ENCODE data around the gene GLI1. TPM values are rescaled to one million over a fixed set of nuclear protein-coding genes. Genes with fewer than 3 reads are reported as not detected.
A peak's percentile ranks its signal among the peaks of the same experiment; 100 is the strongest.

GLI1 gene
- total and polyA plus RNA-seq, 2 of the 13 experiments (the other 11 are each of a cell fraction or from before 2014, with no cell fraction given): 0.09 to 0.20 TPM

- 0 out of 2 replicates have a peak, but pooled peaks have one; percentile 58 for TF ChIP-seq ZNF761 (CRISPR knock-in tag; conservative IDR thresholded peaks at IDR 0.05)
- TF ChIP-seq ZNF33B (CRISPR knock-in tag; IDR thresholded peaks at IDR 0.05): peak; percentile 28; the same call in 1 of the 2 replicates
- peak; percentile 23; the same call in 1 of the 2 replicates for TF ChIP-seq ZNF12 (CRISPR knock-in tag; IDR thresholded peaks at IDR 0.05)
- TF ChIP-seq ZNF891 (CRISPR knock-in tag; IDR thresholded peaks at IDR 0.05): peak; percentile 69; the same call in 1 of the 2 replicates
- peak; percentile 52; the same call in 1 of the 2 replicates for TF ChIP-seq ZFYVE20 (CRISPR knock-in tag; IDR thresholded peaks at IDR 0.05; ENCODE audit: borderline replicate concordance, low read depth)
- peak; percentile 42 for TF ChIP-seq MNT (IDR thresholded peaks at IDR 0.05)
- TF ChIP-seq, protein P1, sequence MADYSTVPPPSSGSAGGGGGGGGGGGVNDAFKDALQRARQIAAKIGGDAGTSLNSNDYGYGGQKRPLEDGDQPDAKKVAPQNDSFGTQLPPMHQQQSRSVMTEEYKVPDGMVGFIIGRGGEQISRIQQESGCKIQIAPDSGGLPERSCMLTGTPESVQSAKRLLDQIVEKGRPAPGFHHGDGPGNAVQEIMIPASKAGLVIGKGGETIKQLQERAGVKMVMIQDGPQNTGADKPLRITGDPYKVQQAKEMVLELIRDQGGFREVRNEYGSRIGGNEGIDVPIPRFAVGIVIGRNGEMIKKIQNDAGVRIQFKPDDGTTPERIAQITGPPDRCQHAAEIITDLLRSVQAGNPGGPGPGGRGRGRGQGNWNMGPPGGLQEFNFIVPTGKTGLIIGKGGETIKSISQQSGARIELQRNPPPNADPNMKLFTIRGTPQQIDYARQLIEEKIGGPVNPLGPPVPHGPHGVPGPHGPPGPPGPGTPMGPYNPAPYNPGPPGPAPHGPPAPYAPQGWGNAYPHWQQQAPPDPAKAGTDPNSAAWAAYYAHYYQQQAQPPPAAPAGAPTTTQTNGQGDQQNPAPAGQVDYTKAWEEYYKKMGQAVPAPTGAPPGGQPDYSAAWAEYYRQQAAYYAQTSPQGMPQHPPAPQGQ (CRISPR knock-in tag; IDR thresholded peaks at IDR 0.05; ENCODE audit: borderline replicate concordance): no peak
- TF ChIP-seq ZSCAN12 (CRISPR knock-in tag; IDR thresholded peaks at IDR 0.05): 0 out of 2 replicates have a peak, but pooled peaks have one; percentile 56
- TF ChIP-seq ZFP41 (CRISPR knock-in tag; IDR thresholded peaks at IDR 0.05; ENCODE audit: borderline replicate concordance): peak; percentile 72; the same call in 1 of the 2 replicates
- TF ChIP-seq ZNF747 (CRISPR knock-in tag; IDR thresholded peaks at IDR 0.05; ENCODE audit: borderline replicate concordance): 0 out of 2 replicates have a peak, but pooled peaks have one; percentile 32
- TF ChIP-seq STAG1 (CRISPR knock-in tag; IDR thresholded peaks at IDR 0.05): 0 out of 2 replicates have a peak, but pooled peaks have one; percentile 11
- TF ChIP-seq RCOR2 (CRISPR knock-in tag; IDR thresholded peaks at IDR 0.05): no peak
- TF ChIP-seq, protein P2, sequence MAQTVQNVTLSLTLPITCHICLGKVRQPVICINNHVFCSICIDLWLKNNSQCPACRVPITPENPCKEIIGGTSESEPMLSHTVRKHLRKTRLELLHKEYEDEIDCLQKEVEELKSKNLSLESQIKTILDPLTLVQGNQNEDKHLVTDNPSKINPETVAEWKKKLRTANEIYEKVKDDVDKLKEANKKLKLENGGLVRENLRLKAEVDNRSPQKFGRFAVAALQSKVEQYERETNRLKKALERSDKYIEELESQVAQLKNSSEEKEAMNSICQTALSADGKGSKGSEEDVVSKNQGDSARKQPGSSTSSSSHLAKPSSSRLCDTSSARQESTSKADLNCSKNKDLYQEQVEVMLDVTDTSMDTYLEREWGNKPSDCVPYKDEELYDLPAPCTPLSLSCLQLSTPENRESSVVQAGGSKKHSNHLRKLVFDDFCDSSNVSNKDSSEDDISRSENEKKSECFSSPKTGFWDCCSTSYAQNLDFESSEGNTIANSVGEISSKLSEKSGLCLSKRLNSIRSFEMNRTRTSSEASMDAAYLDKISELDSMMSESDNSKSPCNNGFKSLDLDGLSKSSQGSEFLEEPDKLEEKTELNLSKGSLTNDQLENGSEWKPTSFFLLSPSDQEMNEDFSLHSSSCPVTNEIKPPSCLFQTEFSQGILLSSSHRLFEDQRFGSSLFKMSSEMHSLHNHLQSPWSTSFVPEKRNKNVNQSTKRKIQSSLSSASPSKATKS (CRISPR knock-in tag; IDR thresholded peaks at IDR 0.05): no peak
- TF ChIP-seq ZNF777 (CRISPR knock-in tag; IDR thresholded peaks at IDR 0.05): no peak
- TF ChIP-seq, protein P3, sequence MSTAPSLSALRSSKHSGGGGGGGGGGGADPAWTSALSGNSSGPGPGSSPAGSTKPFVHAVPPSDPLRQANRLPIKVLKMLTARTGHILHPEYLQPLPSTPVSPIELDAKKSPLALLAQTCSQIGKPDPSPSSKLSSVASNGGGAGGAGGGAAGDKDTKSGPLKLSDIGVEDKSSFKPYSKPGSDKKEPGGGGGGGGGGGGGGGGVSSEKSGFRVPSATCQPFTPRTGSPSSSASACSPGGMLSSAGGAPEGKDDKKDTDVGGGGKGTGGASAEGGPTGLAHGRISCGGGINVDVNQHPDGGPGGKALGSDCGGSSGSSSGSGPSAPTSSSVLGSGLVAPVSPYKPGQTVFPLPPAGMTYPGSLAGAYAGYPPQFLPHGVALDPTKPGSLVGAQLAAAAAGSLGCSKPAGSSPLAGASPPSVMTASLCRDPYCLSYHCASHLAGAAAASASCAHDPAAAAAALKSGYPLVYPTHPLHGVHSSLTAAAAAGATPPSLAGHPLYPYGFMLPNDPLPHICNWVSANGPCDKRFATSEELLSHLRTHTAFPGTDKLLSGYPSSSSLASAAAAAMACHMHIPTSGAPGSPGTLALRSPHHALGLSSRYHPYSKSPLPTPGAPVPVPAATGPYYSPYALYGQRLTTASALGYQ (CRISPR knock-in tag; IDR thresholded peaks at IDR 0.05): peak; percentile 59; the same call in 1 of the 2 replicates
- TF ChIP-seq ZMYM3 (CRISPR knock-in tag; IDR thresholded peaks at IDR 0.05): peak; percentile 22; the same call in 1 of the 2 replicates
- 0 out of 2 replicates have a peak, but pooled peaks have one; percentile 70 for TF ChIP-seq PCBP1 (IDR thresholded peaks at IDR 0.05; ENCODE audit: borderline replicate concordance, low read depth, low read length)
- peak; percentile 28; the same call in 1 of the 2 replicates for TF ChIP-seq ZNF780A (CRISPR knock-in tag; IDR thresholded peaks at IDR 0.05)
- TF ChIP-seq NFE2 (CRISPR knock-in tag; IDR thresholded peaks at IDR 0.05): no peak
- TF ChIP-seq PLRG1 (conservative IDR thresholded peaks at IDR 0.05): no peak
Measured at GRCh38 chr12:57430931-57431566, 28.5 kb upstream of the GLI1 start, which contains the start of gene R3HDM2 (continued).

Data from HepG2 (cell line).